Placental epithelial cell (primary cell): ENCODE data around the gene MRPL34. TPM values are rescaled to one million over a fixed set of nuclear protein-coding genes. Genes with fewer than 3 reads are reported as not detected.

ENCODE experiments used
- total RNA-seq: library from RNA; depleted of rRNA; stranded (reverse); fragments of >200 nt; gene quantifications from 2 replicates; pipeline ENCODE4 v1.2.3, GENCODE V29; 2012

MRPL34 gene
- total RNA-seq, result 29.8 and 50.3 TPM in 2 replicates

GRCh38 chr19:17305517-17306284, at the start of gene MRPL34:
Gene MRPL34 (plus strand): TSS chr19:17305872. CDS start chr19:17305893, 21 bp downstream.

GRCh38 chr19:17264641-17264979, 41.1 kb upstream of the MRPL34 start, which contains the start of gene USHBP1:
Gene USHBP1 (minus strand): TSS chr19:17264745. CDS start chr19:17264299, 446 bp downstream.

GRCh38 chr19:17266975-17267788, 38.5 kb upstream of the MRPL34 start, which contains the start of gene BABAM1:
Gene BABAM1 (plus strand): TSS chr19:17267443. CDS start chr19:17268807, 1,364 bp downstream.

GRCh38 chr19:17281391-17282304, 24.0 kb upstream of the MRPL34 start, which contains the start of gene ANKLE1:
Gene ANKLE1 (plus strand): TSS chr19:17281901. CDS start chr19:17281921, 20 bp downstream.

GRCh38 chr19:17303167-17303939, 2.3 kb upstream of the MRPL34 start, which contains the start of gene ABHD8:
Gene ABHD8 (minus strand): TSS chr19:17303425. CDS start chr19:17301616, 1,809 bp downstream.

GRCh38 chr19:17309198-17309964, 3.7 kb downstream of the MRPL34 start, which contains the start of gene DDA1:
Gene DDA1 (plus strand): TSS chr19:17309563. CDS start chr19:17309655, 92 bp downstream.

GRCh38 chr19:17334414-17335409, 29.0 kb downstream of the MRPL34 start, which contains the start of gene ANO8:
Gene ANO8 (minus strand): TSS chr19:17334855. CDS start chr19:17334670, 185 bp downstream.

GRCh38 chr19:17336872-17337674, 31.4 kb downstream of the MRPL34 start, which contains the start of gene GTPBP3:
Gene GTPBP3 (plus strand): TSS chr19:17337553. CDS start chr19:17337612, 59 bp downstream.

Other genes starting within 250 kb of the MRPL34 start
- gene HAUS8, start 230.4 kb upstream of the MRPL34 start, total RNA-seq, result 2.3 and 3.1 TPM in 2 replicates
- gene MYO9B, start 230.1 kb upstream of the MRPL34 start, total RNA-seq, result 90.2 and 122 TPM in 2 replicates
- gene USE1, start 90.5 kb upstream of the MRPL34 start, total RNA-seq, result 19.1 and 25.5 TPM in 2 replicates
- 5.4 and 7.1 TPM in 2 replicates for gene OCEL1, start 79.6 kb upstream of the MRPL34 start, total RNA-seq
- gene NR2F6, start 60.0 kb upstream of the MRPL34 start, total RNA-seq, result 66.0 and 74.2 TPM in 2 replicates
- gene USHBP1, start 41.1 kb upstream of the MRPL34 start, total RNA-seq, result under 0.01 TPM in 1 of 2 replicates, not detected in the other
- gene BABAM1, start 38.4 kb upstream of the MRPL34 start, total RNA-seq, result 77.3 and 127 TPM in 2 replicates
- 0.39 and 0.65 TPM in 2 replicates for gene ANKLE1, start 24.0 kb upstream of the MRPL34 start, total RNA-seq
- 10.2 and 23.6 TPM in 2 replicates for gene ABHD8, start 2.4 kb upstream of the MRPL34 start, total RNA-seq
- gene DDA1, start 3.7 kb downstream of the MRPL34 start, total RNA-seq, result 10.2 and 39.6 TPM in 2 replicates
- 3.9 and 5.0 TPM in 2 replicates for gene ANO8, start 29.0 kb downstream of the MRPL34 start, total RNA-seq
- 20.0 and 34.2 TPM in 2 replicates for gene GTPBP3, start 31.7 kb downstream of the MRPL34 start, total RNA-seq
- not detected in 2 replicates for gene PLVAP, start 71.5 kb downstream of the MRPL34 start, total RNA-seq
- not detected in 2 replicates for gene CCDC194, start 88.3 kb downstream of the MRPL34 start, total RNA-seq
- gene BST2, start 99.8 kb downstream of the MRPL34 start, total RNA-seq, result 0.39 TPM in 1 of 2 replicates, not detected in the other
- gene MVB12A, start 114.2 kb downstream of the MRPL34 start, total RNA-seq, result 47.9 and 72.9 TPM in 2 replicates
- not detected in 2 replicates for gene TMEM221, start 142.8 kb downstream of the MRPL34 start, total RNA-seq
- not detected in 2 replicates for gene NXNL1, start 155.1 kb downstream of the MRPL34 start, total RNA-seq
- 21.7 and 25.9 TPM in 2 replicates for gene SLC27A1, start 164.7 kb downstream of the MRPL34 start, total RNA-seq
- gene PGLS, start 205.8 kb downstream of the MRPL34 start, total RNA-seq, result 99.3 and 118 TPM in 2 replicates
- gene COLGALT1, start 249.8 kb downstream of the MRPL34 start, total RNA-seq, result 57.7 and 155 TPM in 2 replicates